ENCODE results near the gene CDK14.

The CDK14 gene

DNA sequence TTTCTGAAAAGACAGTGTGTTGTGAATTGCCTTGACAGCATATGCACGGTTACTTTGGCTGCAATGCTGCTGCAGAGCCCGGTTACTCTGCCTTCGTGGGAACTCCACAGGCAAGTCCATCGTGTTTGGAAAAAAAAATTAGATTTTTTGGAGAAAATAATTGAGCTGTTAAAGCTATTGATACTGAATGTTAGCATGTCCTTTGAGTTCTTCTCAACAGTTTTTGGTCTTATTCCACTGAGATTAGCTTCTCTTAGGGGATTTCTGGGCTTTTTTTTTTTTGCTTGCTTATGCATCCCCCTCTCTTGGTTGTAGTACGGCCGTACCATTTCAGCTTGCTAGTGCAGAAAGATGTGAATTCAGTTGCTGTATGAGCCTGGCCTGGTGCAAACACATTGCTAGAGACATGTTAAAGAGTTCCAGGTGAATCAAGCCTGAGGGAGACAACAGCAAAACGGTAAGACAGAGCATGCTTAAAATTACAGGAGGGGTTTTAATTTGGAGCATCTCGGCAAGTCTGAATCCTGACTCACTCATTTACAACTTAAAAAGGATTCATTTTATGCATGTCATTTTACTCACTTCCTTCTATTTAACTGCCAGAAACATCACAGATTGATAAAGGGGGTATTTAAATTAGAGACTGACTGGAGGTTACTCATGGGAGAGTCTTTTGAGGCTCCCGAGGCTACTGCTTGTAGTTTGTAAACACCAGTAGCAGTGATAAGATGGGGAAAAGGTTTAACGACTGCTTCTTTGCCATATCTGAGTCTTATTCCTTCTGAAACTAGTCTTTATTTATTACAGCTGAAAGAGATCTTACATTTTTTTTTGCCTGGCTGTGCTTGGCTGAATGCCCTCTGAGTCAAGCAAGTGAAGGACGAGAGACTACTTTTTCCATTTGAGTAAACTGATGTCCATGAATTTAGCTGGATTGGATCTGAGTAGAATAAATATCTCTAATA, 113.7 kb downstream of the CDK14 start:
- Histone ChIP-seq H3K27ac (ENCODE audit: insufficient read depth, low read length, poor library complexity, severe bottlenecking) (no peak overlapping the region), H3K4me3 (ENCODE audit: insufficient read depth, low read depth, low read length, poor library complexity, severe bottlenecking) (no peak overlapping the region), H3K9me3 (ENCODE audit: control insufficient read depth, low read length) (no peaks in the 10 kb centered on the region), H3K36me3 (ENCODE audit: control insufficient read depth, insufficient read depth, low read length) (no peaks in the 10 kb centered on the region), H3K4me1 (ENCODE audit: control insufficient read depth, insufficient read depth, low read length, poor library complexity, severe bottlenecking) (no peaks in the 10 kb centered on the region), H3K27me3 (replicated peaks; ENCODE audit: control insufficient read depth, insufficient read depth, low read length, poor library complexity, severe bottlenecking) (no peaks in the 10 kb centered on the region)
- no peak for DNase-seq

DNA sequence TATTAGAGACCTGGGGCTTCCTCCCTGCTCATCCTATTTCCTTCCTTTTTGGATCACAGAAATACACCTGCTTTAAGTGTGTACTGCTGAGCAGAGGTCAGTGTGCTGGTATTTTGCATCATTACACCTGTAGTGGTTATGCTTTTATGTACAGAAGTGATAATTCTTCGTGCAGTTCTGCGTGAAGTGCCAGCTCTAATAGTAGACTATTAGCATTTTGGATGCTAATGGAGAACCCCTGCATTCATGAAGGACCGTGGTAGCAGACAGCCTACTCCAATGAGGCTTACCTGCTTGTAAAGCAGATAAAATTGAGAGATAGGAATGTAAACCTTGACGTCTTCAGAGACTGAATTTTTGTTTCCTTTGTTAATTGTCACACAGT, 114.3 kb downstream of the CDK14 start:
- Histone ChIP-seq H3K4me3 (ENCODE audit: insufficient read depth, low read depth, low read length, poor library complexity, severe bottlenecking) (no peak overlapping the region), H3K36me3 (ENCODE audit: control insufficient read depth, insufficient read depth, low read length) (no peaks in the 10 kb centered on the region), H3K9me3 (ENCODE audit: control insufficient read depth, low read length) (no peaks in the 10 kb centered on the region), H3K27ac (ENCODE audit: insufficient read depth, low read length, poor library complexity, severe bottlenecking) (no peak overlapping the region), H3K4me1 (ENCODE audit: control insufficient read depth, insufficient read depth, low read length, poor library complexity, severe bottlenecking) (no peaks in the 10 kb centered on the region), H3K27me3 (replicated peaks; ENCODE audit: control insufficient read depth, insufficient read depth, low read length, poor library complexity, severe bottlenecking) (no peaks in the 10 kb centered on the region)
- DNase-seq = no peak

DNA sequence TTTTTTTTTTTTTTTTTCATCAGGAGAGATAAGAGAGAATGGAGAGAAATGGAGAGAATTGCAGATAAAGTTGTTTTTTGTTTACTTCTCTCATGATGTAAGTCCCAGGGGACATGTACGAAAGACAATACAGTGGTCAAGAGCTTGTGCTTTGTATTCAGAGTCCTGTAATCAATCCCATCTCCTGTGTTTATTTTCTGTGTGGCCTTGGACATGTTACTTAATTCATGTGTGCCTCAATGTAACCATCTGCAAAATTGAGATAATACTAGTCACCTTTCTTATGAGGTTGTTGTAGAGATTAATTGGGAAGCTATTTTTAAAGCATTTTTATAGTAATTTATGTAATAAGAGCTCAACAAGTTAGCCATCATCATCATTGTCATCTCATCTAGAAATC, 117.5 kb downstream of the CDK14 start:
- H3K27me3 ChIP-seq (replicated peaks; ENCODE audit: control insufficient read depth, insufficient read depth, low read length, poor library complexity, severe bottlenecking) = no peaks in the 10 kb centered on the region
- H3K36me3 ChIP-seq (ENCODE audit: control insufficient read depth, insufficient read depth, low read length) = no peaks in the 10 kb centered on the region
- no peak overlapping the region for H3K27ac ChIP-seq (ENCODE audit: insufficient read depth, low read length, poor library complexity, severe bottlenecking)
- DNase-seq = no peak
- H3K9me3 ChIP-seq (ENCODE audit: control insufficient read depth, low read length) = no peaks in the 10 kb centered on the region
- H3K4me1 ChIP-seq (ENCODE audit: control insufficient read depth, insufficient read depth, low read length, poor library complexity, severe bottlenecking) = no peaks in the 10 kb centered on the region
- no peak overlapping the region for H3K4me3 ChIP-seq (ENCODE audit: insufficient read depth, low read depth, low read length, poor library complexity, severe bottlenecking)

DNA sequence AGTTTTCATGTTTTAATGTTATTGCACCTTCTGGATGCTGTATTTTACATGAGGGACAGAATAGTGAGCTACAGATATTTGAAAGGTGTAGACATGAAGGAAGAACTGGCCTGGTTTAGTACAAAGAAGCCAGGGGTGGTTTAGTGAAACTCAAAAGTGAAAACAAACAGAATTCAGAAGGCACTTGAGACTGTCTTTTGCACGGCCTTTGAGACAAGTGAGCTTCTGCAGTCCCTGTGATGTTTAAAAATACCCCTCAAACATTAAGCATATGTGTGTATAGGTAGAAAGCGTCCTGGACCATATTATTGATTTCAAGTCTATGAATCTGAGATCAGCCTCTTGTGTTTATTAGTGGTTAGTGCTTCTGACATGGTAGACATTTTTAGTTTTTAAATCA, 118.9 kb downstream of the CDK14 start:
- no peaks in the 10 kb centered on the region for H3K4me1 ChIP-seq (ENCODE audit: control insufficient read depth, insufficient read depth, low read length, poor library complexity, severe bottlenecking)

DNA sequence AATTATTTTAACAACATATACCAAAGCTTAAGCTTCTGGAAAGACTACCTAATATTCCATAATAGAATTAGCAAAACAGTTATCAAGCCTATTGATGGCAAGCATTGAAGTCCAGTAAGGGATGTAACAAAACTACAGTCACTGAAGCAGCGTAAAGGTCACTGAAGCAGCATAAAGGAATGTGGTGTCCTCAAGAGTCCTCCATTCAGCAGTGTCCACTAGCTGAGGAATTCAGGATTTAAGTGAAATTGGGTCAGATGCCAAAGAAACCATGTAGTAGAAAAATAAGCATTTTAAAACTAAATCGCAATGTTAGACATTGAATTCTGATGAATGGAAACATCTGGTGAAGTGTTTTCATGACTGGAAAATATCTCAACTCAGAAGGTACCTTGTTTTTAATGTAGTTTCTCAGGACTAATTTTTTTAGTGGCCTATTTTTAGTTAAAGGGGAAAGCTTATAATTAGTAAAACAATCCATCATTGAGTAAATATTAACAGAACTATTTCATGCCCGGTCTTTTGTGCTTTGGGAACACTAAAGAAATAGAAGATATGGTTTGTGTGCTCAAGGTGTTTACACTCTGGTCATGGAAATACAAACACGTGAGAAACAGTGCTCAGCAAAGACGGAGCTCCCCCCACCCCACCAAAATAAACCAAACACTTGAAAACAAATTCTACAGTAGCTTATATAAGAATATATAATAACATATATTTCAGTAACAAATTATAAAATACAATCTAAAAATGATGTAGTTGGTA, 121.4 kb downstream of the CDK14 start:
- DNase-seq = no peak
- no peaks in the 10 kb centered on the region for H3K27me3 ChIP-seq (replicated peaks; ENCODE audit: control insufficient read depth, insufficient read depth, low read length, poor library complexity, severe bottlenecking)
- H3K4me3 ChIP-seq (ENCODE audit: insufficient read depth, low read depth, low read length, poor library complexity, severe bottlenecking) = no peak overlapping the region
- no peaks in the 10 kb centered on the region for H3K36me3 ChIP-seq (ENCODE audit: control insufficient read depth, insufficient read depth, low read length)
- H3K9me3 ChIP-seq (ENCODE audit: control insufficient read depth, low read length) = no peaks in the 10 kb centered on the region
- no peak overlapping the region for H3K27ac ChIP-seq (ENCODE audit: insufficient read depth, low read length, poor library complexity, severe bottlenecking)
- no peaks in the 10 kb centered on the region for H3K4me1 ChIP-seq (ENCODE audit: control insufficient read depth, insufficient read depth, low read length, poor library complexity, severe bottlenecking)

More for the DNA sequence above, 118.9 kb downstream of the CDK14 start:
- H3K27ac ChIP-seq (ENCODE audit: insufficient read depth, low read length, poor library complexity, severe bottlenecking) = no peak overlapping the region
- DNase-seq = no peak
- no peak overlapping the region for H3K4me3 ChIP-seq (ENCODE audit: insufficient read depth, low read depth, low read length, poor library complexity, severe bottlenecking)
- no peaks in the 10 kb centered on the region for H3K36me3 ChIP-seq (ENCODE audit: control insufficient read depth, insufficient read depth, low read length)
- no peaks in the 10 kb centered on the region for H3K27me3 ChIP-seq (replicated peaks; ENCODE audit: control insufficient read depth, insufficient read depth, low read length, poor library complexity, severe bottlenecking)
- H3K9me3 ChIP-seq (ENCODE audit: control insufficient read depth, low read length) = no peaks in the 10 kb centered on the region

DNA sequence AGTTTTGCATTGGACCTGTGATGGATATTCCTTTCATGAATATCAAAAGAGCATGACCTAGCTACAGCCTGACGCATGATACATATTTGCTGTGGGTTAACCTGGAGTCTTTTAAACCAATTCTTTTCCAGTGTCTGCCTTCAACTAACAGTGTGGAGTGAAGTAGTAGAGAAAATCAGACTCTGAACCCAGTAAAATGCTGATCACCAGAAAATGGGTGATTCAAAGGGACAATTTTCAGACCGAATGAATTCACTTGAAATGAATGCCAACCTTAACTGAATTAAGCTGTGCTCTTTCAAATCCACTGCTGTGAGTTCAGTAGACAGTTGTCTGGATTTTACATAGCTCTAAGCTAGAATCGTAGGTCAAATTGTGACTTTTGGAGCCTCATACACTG, 123.0 kb downstream of the CDK14 start:
- no peak for DNase-seq
- H3K4me3 ChIP-seq (ENCODE audit: insufficient read depth, low read depth, low read length, poor library complexity, severe bottlenecking) = no peak overlapping the region
- H3K27ac ChIP-seq (ENCODE audit: insufficient read depth, low read length, poor library complexity, severe bottlenecking) = no peak overlapping the region
- no peaks in the 10 kb centered on the region for H3K4me1 ChIP-seq (ENCODE audit: control insufficient read depth, insufficient read depth, low read length, poor library complexity, severe bottlenecking)
- no peaks in the 10 kb centered on the region for H3K27me3 ChIP-seq (replicated peaks; ENCODE audit: control insufficient read depth, insufficient read depth, low read length, poor library complexity, severe bottlenecking)
- peaks cover 7% of the 10 kb centered on the region for H3K9me3 ChIP-seq (ENCODE audit: control insufficient read depth, low read length)
- H3K36me3 ChIP-seq (ENCODE audit: control insufficient read depth, insufficient read depth, low read length) = no peaks in the 10 kb centered on the region

DNA sequence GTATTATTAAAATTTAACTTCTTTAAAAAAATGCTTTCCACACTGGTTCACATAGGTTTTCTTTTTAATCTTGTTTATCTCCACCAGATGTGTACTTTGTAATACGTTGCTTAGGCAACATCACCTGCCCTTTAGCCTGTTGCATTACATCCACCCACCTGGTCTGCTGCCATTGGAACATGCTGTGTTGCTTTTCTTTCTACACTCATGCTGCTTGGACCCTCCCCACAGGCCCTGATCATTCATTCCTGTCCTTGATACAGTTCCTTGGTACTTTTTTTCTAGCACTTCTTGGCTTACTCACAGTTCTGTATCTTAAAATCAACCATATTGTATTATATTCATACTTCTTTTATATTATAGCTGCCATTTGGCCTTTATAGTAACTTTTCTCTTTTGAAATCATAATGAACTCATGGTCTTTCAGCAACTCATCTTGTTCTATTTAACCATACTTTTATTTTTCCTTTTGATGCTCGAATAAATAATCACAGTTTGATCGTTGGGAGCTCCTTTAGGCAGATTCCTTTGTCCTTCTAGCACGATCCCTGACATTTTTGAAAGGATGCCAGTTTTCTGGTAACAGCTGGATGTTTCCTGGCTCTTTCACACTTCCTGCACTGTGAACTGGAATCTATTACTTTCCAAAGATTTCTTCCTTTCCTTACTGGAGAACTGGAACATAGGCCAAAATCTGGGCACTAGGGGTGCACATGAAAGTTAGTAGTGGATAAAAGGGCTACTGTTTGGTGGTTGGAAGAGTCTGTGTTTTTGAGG, 125.1 kb downstream of the CDK14 start:
- Histone ChIP-seq H3K36me3 (ENCODE audit: control insufficient read depth, insufficient read depth, low read length) (no peaks in the 10 kb centered on the region), H3K4me3 (ENCODE audit: insufficient read depth, low read depth, low read length, poor library complexity, severe bottlenecking) (no peak overlapping the region), H3K27ac (ENCODE audit: insufficient read depth, low read length, poor library complexity, severe bottlenecking) (no peak overlapping the region), H3K9me3 (ENCODE audit: control insufficient read depth, low read length) (peaks cover 8% of the 10 kb centered on the region), H3K4me1 (ENCODE audit: control insufficient read depth, insufficient read depth, low read length, poor library complexity, severe bottlenecking) (no peaks in the 10 kb centered on the region), H3K27me3 (replicated peaks; ENCODE audit: control insufficient read depth, insufficient read depth, low read length, poor library complexity, severe bottlenecking) (no peaks in the 10 kb centered on the region)
- DNase-seq = no peak

DNA sequence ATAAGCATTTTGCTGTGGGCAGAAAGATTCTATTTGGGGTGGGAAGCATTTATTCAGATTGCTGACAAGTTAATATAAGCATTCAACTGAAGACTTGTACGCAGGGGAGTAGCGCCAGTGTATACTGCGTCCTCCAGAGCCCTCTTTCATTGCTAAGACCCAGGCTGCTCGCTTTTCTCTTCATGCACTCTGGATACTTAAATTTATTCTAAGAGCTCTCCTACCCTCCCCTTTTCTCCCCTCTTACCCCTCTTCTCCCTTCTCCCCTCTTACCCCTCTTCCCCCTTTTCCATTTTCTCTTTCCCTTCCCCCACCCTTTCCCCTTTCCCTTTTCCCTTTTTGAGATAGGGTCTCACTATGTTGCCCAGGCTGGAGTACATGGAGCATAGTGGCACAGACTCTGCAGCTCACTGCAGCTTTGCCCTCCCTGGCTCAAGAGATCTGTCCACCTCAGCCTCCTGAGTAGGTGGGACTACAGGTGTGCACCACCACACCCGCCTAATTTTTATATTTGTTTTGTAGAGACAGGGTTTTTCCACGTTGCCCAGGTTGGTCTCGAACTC, 125.8 kb downstream of the CDK14 start:
- no peaks in the 10 kb centered on the region for H3K36me3 ChIP-seq (ENCODE audit: control insufficient read depth, insufficient read depth, low read length)
- DNase-seq = no peak
- no peaks in the 10 kb centered on the region for H3K4me1 ChIP-seq (ENCODE audit: control insufficient read depth, insufficient read depth, low read length, poor library complexity, severe bottlenecking)
- H3K27ac ChIP-seq (ENCODE audit: insufficient read depth, low read length, poor library complexity, severe bottlenecking) = no peak overlapping the region
- H3K27me3 ChIP-seq (replicated peaks; ENCODE audit: control insufficient read depth, insufficient read depth, low read length, poor library complexity, severe bottlenecking) = no peaks in the 10 kb centered on the region
- no peak overlapping the region for H3K4me3 ChIP-seq (ENCODE audit: insufficient read depth, low read depth, low read length, poor library complexity, severe bottlenecking)
- peaks cover 8% of the 10 kb centered on the region for H3K9me3 ChIP-seq (ENCODE audit: control insufficient read depth, low read length)

DNA sequence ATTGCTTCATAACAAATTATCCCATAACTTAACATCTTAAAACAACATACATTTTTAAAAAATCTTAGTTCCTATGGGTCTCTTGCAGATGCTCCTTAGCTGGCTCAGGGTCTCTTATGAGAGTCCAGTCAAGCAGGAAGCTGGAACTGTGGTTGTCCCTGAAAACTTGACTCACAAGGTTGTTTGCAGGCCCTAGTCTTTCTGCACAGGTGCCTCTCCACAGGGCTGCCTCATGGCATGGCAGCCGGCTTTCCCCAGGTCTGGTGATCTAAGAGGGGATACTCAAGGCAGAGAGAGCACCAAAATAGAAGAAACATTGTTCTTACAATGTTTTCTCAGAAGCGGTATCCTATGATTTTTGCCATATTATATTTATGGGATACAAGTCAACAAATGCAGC, 127.1 kb downstream of the CDK14 start:
- H3K4me3 ChIP-seq (ENCODE audit: insufficient read depth, low read depth, low read length, poor library complexity, severe bottlenecking) = no peak overlapping the region
- DNase-seq = no peak
- H3K36me3 ChIP-seq (ENCODE audit: control insufficient read depth, insufficient read depth, low read length) = no peaks in the 10 kb centered on the region
- H3K9me3 ChIP-seq (ENCODE audit: control insufficient read depth, low read length) = peaks cover 8% of the 10 kb centered on the region
- H3K4me1 ChIP-seq (ENCODE audit: control insufficient read depth, insufficient read depth, low read length, poor library complexity, severe bottlenecking) = no peaks in the 10 kb centered on the region
- H3K27ac ChIP-seq (ENCODE audit: insufficient read depth, low read length, poor library complexity, severe bottlenecking) = no peak overlapping the region
- H3K27me3 ChIP-seq (replicated peaks; ENCODE audit: control insufficient read depth, insufficient read depth, low read length, poor library complexity, severe bottlenecking) = no peaks in the 10 kb centered on the region
